Measurements from ENCODE around the gene TAOK3. TPM values are rescaled to one million over a fixed set of nuclear protein-coding genes. Genes with fewer than 3 reads are reported as not detected.

The TAOK3 gene
- total and polyA plus RNA-seq, 8 donors = 7.5 to 131 (median 29.0) TPM

DNA sequence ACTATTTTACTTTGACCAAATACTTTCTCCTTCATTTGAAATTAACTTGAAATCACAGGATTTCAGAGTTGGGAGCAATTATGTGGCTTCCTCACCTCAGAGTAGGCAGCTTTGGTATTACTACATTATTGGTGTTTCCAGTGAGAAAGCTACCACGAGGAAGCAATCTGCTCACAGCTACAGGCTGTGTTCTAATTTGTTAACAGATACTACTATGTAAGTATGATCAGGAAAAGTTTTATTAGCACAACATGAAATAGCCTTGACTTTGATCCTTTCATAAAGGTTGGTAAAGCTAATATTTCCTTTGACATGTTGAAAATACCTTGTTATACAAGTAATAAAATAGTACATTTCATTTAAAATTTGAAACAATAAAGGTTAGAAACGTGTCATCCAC, 30.6 kb downstream of the TAOK3 start:
- TF ChIP-seq, protein P1, sequence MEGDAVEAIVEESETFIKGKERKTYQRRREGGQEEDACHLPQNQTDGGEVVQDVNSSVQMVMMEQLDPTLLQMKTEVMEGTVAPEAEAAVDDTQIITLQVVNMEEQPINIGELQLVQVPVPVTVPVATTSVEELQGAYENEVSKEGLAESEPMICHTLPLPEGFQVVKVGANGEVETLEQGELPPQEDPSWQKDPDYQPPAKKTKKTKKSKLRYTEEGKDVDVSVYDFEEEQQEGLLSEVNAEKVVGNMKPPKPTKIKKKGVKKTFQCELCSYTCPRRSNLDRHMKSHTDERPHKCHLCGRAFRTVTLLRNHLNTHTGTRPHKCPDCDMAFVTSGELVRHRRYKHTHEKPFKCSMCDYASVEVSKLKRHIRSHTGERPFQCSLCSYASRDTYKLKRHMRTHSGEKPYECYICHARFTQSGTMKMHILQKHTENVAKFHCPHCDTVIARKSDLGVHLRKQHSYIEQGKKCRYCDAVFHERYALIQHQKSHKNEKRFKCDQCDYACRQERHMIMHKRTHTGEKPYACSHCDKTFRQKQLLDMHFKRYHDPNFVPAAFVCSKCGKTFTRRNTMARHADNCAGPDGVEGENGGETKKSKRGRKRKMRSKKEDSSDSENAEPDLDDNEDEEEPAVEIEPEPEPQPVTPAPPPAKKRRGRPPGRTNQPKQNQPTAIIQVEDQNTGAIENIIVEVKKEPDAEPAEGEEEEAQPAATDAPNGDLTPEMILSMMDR (IDR thresholded peaks at IDR 0.05) = no peak
- no peak for TF ChIP-seq EP300 (IDR thresholded peaks at IDR 0.05)
- TF ChIP-seq POLR2AphosphoS5 (IDR thresholded peaks at IDR 0.05) = no peak
- TF ChIP-seq POLR2A (IDR thresholded peaks at IDR 0.05) = no peak
- intact Hi-C loops (cut with DNase I; ENCODE audit: low total_unique reads) = no loop called here

DNA sequence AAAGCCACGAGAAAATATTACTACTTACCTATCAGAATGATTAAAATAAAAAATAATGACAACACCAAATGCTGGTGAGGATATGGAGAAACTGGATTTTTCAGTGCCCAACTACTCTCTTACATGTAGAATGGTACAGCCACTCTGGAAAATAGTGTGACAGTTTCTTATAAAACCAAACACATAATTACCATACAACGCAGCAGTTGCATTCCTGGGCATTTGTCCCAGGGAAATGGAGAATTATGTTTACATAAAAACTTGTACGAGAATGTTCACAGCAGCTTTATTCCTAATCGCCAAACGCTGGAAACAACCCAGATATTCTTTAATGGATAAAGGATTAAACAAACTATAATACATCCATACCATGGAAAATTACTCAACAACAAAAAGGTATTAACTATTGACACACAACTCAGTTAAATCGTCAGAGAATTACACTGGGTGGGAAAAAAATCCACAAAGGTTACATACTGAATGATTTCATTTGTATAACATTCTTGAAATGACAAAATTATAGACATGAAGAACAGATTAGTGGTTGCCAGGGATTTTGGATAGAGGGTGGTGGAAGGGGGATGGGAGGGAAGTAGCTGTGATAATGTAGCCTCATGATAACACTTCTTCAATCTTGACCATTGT, 35.4 kb downstream of the TAOK3 start:
- WGBS, 5 donors = 19 to 40% (median 20%) methylated on average over 6 of the region's 6 CpGs
- intact Hi-C loops (cut with DNase I; ENCODE audit: low total_unique reads) = no loop called here
- Histone ChIP-seq H3K36me3 (no peaks in the 10 kb centered on the region), H3K4me3 (no peak overlapping the region), H3K27ac (peak overlapping the region in 3 of 5 donors; percentile 30 to 43 (median 42)), H3K4me1 (peaks cover 0 to 59% (median 18%) of the 10 kb centered on the region in 4 donors), H3K9me3 (no peaks in the 10 kb centered on the region), H3K27me3 (no peaks in the 10 kb centered on the region)
- peak in 1 of 2 donors; percentile 55 for DNase-seq
- no peak for TF ChIP-seq EP300 (IDR thresholded peaks at IDR 0.05)
- peak in 1 of 3 donors; percentile 4 for TF ChIP-seq POLR2AphosphoS5 (IDR thresholded peaks at IDR 0.05)

More for the DNA sequence above, 30.6 kb downstream of the TAOK3 start:
- Histone ChIP-seq H3K36me3 (no peaks in the 10 kb centered on the region), H3K9me3 (no peaks in the 10 kb centered on the region), H3K4me1 (peaks cover under 1 to 49% (median 15%) of the 10 kb centered on the region in 4 donors), H3K27me3 (no peaks in the 10 kb centered on the region), H3K27ac (no peak overlapping the region), H3K4me3 (no peak overlapping the region)
- DNase-seq = no peak
- WGBS, 5 donors = 25 to 47% (median 43%) methylated on average over 2 of the region's 2 CpGs

DNA sequence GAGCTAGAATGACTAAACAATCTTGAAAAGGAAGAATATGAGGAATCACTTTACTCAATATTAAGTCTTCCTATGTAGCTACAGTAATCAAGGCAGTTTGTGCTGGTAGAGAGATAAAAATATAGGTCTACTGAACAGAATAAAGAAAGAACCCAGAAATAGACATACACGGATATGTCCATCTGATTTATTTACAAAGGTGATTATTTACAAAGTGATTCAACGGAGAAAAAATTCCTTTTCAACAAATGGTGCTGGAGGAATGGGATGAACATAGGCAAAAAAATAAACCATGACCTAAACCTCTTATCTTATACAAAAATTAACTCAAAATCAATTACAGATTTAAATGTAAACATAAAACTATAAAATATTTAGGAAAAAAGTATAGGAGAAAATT, 36.6 kb downstream of the TAOK3 start:
- Histone ChIP-seq H3K9me3 (no peaks in the 10 kb centered on the region), H3K27ac (no peak overlapping the region), H3K4me1 (peaks cover 2 to 53% (median 18%) of the 10 kb centered on the region in 4 donors), H3K4me3 (no peak overlapping the region), H3K27me3 (no peaks in the 10 kb centered on the region), H3K36me3 (no peaks in the 10 kb centered on the region)
- intact Hi-C loops (cut with DNase I; ENCODE audit: low total_unique reads) = no loop called here
- TF ChIP-seq, protein P1 (IDR thresholded peaks at IDR 0.05) = no peak
- no peak for TF ChIP-seq EP300 (IDR thresholded peaks at IDR 0.05)
- TF ChIP-seq POLR2AphosphoS5 (IDR thresholded peaks at IDR 0.05) = no peak
- TF ChIP-seq POLR2A (IDR thresholded peaks at IDR 0.05) = no peak
- WGBS, 5 donors = 26 to 52% (median 42%) methylated on average over 2 of the region's 2 CpGs
- DNase-seq = no peak

DNA sequence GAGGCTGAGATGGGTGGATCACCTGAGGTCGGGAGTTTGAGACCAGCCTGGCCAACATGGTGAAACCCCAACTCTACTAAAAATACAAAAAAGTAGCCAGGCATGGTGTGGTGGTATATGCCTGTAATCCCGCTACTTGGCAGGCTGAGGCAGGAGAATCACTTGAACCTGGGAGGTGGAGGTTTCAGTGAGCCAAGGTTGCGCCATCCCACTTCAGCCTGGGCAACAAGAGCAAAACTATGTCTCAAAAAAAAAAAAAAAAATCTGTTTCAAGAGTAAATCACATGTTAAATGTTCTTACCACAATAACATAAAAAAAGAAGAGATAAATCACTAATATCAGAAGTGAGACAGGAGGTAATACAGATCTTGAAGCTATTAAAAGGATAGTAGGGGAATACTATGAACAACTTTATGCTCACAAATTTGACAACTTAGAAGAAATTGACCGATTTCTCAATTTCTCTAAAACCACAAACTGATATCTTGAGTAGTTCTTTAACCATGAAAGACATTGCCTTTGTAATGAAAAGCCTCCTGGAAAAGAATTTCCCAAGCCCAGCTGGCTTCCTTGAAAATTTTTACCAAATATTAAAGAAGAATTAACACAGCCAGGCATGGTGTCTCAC, 37.7 kb downstream of the TAOK3 start:
- H3K36me3 ChIP-seq = no peaks in the 10 kb centered on the region
- intact Hi-C loops (cut with DNase I; ENCODE audit: low total_unique reads) = no loop called here
- no peaks in the 10 kb centered on the region for H3K9me3 ChIP-seq
- H3K27me3 ChIP-seq = no peaks in the 10 kb centered on the region
- no peak overlapping the region for H3K4me3 ChIP-seq
- DNase-seq = no peak
- 87 to 96% (median 94%) methylated on average over 4 of the region's 4 CpGs for WGBS, 5 donors
- no peak overlapping the region for H3K27ac ChIP-seq
- peaks cover 7 to 64% (median 22%) of the 10 kb centered on the region in 4 donors for H3K4me1 ChIP-seq
- TF ChIP-seq EP300 (IDR thresholded peaks at IDR 0.05) = no peak
- TF ChIP-seq, protein P1 (IDR thresholded peaks at IDR 0.05) = no peak
- TF ChIP-seq POLR2A (IDR thresholded peaks at IDR 0.05) = no peak
- TF ChIP-seq POLR2AphosphoS5 (IDR thresholded peaks at IDR 0.05) = no peak

DNA sequence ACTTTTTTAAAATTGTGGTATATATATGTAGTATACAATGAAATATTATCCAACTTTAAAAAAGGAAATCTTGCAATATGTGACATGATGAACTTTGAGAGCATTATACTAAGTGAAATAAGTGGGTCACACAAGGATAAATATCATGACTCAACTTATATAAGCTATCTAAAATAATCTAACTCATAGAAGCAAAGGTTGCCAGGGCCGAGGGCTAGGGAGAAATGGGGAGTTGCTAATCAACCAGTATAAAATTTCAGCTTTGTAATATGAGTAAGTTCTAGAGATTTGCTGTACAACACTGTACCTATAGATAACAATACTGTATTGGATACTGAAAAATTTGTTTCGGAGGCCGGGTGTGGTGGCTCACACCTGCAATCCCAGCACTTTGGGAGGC, 38.5 kb downstream of the TAOK3 start:
- Histone ChIP-seq H3K27me3 (no peaks in the 10 kb centered on the region), H3K4me3 (no peak overlapping the region), H3K4me1 (peaks cover 7 to 72% (median 25%) of the 10 kb centered on the region in 4 donors), H3K9me3 (no peaks in the 10 kb centered on the region), H3K27ac (no peak overlapping the region), H3K36me3 (no peaks in the 10 kb centered on the region)
- TF ChIP-seq, protein P1 (IDR thresholded peaks at IDR 0.05) = no peak
- TF ChIP-seq POLR2A (IDR thresholded peaks at IDR 0.05) (no peak), POLR2AphosphoS5 (IDR thresholded peaks at IDR 0.05) (no peak), EP300 (IDR thresholded peaks at IDR 0.05) (no peak)
- intact Hi-C loops (cut with DNase I; ENCODE audit: low total_unique reads) = no loop called here
- WGBS, 5 donors = 72 to 81% (median 80%) methylated on average over 3 of the region's 3 CpGs
- DNase-seq = no peak

Measured in stomach (tissue), 9 donors.